ENCODE data around the gene TLL1.

- TF ChIP-seq CTCF (IDR thresholded peaks at IDR 0.05), result no peak
- TF ChIP-seq ZFX (IDR thresholded peaks at IDR 0.05; ENCODE audit: borderline replicate concordance), result no peak
Measured at GRCh38 chr4:166006217-166006616, 133.2 kb downstream of the TLL1 start.
